Measurements from ENCODE around the gene SUOX.
"Not testable (repeated sequence)": the region's sequence is repeated elsewhere in the genome, so short reads cannot be mapped to it uniquely, and the experiment has no call there.

SUOX gene

DNA sequence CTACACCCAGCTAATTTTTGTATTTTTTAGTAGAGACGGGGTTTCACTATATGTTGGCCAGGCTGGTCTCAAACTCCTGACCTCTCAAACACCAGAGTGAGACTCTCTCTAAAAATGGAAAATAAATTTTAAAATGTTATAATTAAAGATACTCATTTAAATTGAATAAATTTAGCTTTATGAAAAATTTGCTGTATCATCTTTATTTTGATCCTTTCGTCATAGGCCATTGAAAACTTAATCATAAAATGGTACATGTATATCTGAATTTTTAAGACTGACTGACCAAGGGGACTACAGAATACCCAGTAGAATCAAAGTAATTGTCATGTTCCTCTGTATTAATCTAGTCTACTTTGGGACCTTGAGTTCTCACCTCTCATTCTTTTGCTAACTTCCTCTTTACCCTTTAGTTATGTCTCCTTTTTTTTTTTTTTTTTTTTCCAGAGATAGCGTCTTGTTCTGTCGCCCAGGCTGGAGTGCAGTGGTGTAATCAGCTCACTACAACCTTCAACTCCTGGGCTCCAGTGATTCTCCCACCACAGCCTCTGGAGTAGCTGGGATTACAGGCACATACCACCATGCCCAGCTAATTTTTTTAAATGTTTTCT lies 13.7 kb upstream of the SUOX start:
- no peak for DNase-seq (ENCODE audit: low read depth)

DNA sequence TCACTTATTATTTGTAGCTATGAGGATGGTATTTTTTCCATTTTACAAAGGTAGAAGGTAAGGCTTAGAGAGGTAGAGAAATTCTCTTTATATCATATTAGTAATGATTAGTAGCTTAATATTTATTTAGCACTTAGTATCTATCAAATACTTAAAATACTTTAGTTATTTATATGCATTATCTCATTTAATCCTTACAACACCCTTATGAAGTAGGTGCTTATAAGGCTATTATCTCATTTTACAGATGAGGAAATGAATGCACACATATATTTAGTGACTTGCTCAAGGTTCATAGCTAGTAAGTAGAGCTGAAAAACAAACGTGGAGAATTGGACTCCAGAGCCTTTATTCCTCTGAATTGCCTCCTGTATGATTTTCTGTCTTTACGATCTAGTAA lies 12.2 kb upstream of the SUOX start:
- no peak for DNase-seq (ENCODE audit: low read depth)

GRCh38 chr12:55985341-55985740 lies 11.7 kb upstream of the SUOX start:
- DNase-seq (ENCODE audit: low read depth): no peak

DNA sequence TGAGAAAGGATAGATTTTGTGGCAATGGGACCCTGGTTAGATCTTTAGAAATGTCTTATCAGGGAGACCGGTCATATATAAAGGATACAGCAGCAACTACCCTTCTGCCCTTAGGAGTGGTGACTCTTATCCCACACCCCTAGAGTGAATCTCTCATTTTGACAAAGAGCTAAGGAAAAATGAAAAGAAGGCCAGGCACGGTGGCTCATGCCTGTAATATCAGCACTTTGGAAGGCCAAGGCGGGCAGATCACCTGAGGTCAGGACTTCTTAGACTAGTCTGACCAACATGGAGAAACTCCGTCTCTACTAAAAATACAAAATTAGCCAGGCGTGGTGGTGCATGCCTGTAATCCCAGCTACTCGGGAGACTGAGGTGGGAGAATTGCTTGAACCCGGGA lies 11.1 kb upstream of the SUOX start:
- DNase-seq (ENCODE audit: low read depth): not testable (repeated sequence)

DNA sequence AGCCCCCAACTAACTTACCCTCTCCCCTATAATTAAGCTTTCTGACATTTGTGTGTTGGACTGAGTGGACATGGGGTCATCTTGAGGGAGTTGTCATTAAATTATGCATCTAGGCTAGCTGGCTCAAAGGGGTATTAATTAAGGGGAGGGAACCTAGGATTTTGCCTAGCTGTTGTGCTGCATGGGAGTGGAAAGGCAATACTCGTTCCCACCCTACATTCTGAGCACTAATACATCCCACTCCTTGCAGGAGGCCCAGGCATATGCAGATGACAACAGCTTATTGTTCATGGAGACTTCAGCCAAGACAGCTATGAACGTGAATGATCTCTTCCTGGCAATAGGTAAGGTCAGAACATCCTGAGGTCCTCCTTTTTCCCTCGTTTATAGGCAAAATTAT lies 6.0 kb upstream of the SUOX start:
- no peak for DNase-seq (ENCODE audit: low read depth)

DNA sequence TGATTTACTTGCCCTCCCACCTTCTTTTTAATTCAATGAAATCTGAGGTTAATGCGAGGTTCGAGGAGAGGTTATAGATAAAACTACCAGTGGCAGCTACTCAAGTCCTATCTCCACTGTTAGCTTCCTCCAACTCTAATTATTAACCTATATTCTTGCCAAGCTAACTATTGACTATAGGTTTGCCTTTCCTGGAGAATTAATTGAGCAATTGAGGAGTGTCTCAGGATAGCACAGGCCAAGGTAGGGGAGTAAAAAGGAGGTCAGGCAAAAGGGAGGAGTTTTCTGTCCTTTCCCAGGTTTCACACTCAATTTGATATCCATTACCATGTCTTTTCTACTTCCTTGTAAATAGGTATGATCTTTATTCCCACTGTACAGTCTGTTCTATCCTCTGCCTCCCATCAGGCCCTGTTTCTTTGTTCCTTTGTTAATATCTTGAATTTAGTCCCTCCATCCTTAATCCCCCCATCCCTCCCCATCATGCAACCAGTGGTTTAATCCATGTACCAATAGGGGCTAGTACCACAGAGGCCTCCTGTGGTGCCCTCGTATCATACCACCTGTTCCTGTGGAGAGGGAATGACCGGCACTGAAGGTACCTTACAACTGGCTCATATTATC lies 3.7 kb upstream of the SUOX start:
- DNase-seq (ENCODE audit: low read depth): no peak

DNA sequence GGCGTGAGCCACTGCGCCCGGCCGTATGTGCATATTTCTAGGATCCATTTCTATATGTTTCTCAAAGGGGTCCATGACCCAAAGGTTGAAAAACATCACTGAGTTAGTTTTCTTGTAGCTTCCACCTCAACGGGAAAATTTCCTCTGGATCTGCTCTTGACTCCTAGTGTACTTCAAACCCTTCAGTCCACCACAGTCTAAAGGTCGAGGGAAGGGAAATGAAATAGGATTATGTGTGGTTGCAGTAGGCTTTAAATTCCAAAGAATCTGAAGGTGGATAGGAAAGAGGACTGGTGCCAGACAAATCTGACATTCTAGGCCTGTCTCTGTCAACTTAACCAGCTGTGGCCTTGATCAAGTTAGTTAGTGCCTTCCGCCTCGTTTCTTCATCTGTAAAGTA lies 1.7 kb upstream of the SUOX start:
- no peak for DNase-seq (ENCODE audit: low read depth)

GRCh38 chr12:55996201-55996714 lies 818 bp upstream of the SUOX start:
- DNase-seq (ENCODE audit: low read depth): peak; percentile 39

GRCh38 chr12:55997535-55997859 lies 421 bp downstream of the SUOX start:
- DNase-seq (ENCODE audit: low read depth): no peak

- DNase-seq (ENCODE audit: low read depth): not testable (repeated sequence)
These were observed 2.4 kb downstream of the SUOX start for GRCh38 chr12:55999522-55999921.

DNA sequence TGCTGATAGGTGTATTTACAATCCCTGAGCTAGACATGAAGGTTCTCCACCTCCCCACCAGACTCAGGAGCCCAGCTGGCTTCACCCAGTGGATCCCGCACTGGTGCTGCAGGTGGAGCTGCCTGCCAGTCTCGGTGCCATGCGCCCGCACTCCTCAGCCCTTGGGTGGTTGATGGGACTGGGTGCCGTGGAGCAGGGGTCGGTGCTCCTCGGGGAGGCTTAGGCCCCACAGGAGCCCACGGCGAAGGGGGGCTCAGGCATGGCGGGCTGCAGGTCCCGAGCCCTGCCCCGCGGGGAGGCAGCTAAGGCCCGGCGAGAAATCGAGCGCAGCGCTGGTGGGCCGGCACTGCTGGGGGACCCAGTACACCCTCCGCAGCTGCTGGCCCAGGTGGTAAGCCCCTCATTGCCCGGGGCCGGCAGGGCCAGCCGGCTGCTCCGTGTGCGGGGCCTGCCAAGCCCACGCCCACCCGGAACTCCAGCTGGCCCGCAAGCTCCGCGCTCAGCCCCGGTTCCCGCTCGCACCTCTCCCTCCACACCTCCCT lies 3.0 kb downstream of the SUOX start:
- not testable (repeated sequence) for DNase-seq (ENCODE audit: low read depth)

DNA sequence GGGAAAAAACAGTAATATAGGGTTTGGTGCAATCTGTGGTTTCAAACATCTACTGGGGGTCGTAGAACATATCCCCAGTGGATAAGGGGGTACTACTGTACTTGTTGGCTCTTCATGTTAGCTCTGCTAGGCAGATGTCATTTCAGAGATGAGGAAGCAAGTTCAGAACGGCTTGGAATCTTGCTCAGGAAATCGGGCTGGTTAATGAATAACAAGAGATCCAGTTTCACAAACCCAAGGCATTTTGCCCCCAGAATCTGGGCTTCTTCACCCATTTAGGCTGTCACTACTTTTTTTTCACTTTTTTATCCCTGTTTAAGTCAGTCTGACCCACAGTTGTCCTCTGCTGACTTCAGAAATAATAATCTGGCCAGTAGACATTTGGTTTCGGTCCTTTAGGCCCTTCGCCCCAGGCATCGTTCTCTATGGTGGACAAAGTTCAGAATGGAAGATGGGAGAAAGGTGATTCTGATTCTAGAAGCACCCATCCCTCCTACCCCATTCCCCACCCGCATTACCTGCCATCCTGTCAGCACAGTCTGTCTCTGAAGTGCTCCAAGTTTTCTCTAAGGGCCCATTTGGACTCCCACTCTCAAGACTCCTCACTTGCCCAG lies 4.5 kb downstream of the SUOX start:
- DNase-seq (ENCODE audit: low read depth): no peak

DNA sequence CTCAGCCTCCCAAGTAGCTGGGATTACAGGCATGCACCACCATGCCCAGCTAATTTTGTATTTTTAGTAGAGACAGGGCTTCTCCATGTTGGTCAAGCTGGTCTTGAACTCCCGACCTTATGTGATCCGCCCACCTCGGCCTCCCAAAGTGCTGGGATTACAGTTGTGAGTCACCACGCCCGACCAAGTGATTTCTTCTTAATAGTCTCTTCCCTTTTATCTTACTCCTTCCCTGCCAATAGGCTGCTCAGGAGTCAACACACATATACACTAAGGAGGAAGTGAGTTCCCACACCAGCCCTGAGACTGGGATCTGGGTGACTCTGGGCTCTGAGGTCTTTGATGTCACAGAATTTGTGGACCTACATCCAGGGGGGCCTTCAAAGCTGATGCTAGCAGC lies 6.3 kb downstream of the SUOX start:
- not testable (repeated sequence) for DNase-seq (ENCODE audit: low read depth)

- no peak for DNase-seq (ENCODE audit: low read depth)
These were observed 7.1 kb downstream of the SUOX start for GRCh38 chr12:56004211-56004610.

GRCh38 chr12:56007564-56008559 lies 10.8 kb downstream of the SUOX start:
- peak; percentile 56 for DNase-seq (ENCODE audit: low read depth)

DNA sequence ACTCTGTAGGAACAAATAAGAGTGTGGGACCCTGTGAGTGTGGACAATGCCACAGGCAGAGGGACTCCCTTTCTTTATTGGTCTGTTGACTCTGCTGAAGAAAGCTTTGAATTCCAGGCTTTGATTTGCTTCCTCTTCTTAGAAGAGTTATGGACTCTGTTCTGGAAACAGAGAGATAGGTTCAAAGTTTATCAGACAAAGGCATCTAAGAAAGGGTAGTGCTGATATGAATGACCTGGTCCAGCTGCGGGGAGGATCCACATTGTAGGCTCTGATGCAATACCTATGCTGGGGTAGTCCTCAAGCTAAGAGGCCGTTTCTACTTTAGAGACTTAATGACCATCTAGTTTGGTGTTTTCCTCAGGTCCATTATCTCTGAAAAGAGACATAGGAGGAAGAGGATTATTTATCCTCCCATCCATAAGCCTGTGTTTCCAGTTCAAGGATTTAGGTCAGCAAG lies 13.1 kb downstream of the SUOX start:
- no peak for DNase-seq (ENCODE audit: low read depth)

DNA sequence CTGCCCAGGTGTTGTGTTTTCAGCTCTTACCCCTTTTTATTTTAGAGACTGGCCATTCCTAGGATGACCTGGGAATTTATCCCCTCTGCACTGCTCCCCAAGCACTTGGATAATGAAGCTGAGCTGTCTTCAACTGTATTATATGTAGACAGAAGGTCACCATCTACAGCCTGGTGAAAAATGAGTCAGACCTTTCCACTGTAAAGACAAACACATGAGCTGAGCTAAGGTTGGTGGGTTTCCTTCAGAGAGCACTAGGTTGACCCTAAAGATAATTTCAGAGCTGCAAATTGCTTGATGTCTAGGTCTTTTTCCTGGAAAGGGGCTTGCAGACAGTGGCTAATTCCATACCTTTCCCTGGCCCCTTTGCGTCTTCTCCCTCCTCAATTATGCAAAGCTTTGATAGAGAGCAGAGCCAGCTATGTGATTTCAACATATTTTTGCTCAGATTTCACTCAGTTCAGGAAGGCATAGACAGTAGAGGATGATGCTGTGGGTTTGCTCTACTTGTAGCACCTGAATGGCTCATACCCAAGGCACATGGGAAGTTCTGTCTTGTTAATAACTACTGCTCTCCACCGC lies 14.5 kb downstream of the SUOX start:
- DNase-seq (ENCODE audit: low read depth): no peak

DNA sequence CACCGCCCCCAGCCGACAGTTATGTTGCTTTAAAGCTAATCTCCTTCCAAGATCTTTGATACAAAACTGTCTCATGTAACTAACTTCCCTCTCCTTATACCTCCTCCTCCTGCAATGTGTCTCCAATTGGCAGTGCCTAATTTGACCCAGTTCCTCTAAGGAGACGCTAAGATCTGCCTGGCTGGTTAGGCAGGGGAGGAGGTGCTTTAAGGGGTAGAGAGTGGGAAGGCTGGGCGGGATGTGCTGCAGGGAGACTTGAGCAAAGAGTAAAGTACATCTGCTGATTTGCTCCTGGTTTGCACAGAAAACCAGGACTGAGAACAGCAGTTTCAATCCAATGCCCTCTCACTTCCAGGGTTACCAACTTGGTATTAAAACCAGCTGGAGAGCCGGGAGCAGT lies 16.4 kb downstream of the SUOX start:
- no peak for DNase-seq (ENCODE audit: low read depth)

DNA sequence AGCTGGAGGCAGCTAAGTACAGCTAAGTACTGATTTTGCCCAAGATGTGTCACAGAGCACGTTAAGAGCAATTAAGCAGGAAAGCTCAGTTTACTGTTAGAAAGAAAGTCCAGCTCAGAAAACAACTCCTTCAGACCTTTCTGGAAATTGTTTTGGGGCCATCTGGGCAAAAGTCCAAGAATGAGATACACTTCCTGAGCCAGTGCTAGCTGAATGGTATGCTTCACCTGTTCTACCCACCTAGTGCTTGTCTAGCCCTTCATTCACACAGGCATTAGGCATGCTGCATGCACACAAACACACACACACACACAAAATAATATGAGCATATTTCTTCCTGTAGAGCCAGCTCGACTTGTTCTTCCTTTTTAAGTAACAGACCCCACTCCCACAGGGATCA lies 17.1 kb downstream of the SUOX start:
- no peak for DNase-seq (ENCODE audit: low read depth)

DNA sequence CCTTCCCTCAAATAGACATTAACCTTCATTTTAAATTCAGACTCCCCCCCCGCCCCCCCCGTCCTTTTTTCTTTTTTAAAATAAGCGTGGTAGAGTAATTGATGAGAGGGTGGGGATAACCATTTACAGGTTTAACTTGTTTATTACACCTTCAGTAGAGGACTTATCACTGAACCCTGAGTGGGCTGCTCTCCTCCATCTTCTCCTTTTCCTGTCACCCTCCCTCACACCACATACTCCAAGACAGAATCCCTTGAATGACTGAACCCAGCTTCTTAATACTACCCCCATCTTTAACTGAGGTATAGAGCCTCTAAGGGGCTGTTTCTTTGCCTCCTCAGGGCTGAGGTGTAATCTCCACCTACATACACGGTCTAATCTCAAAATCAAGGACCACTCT lies 20.1 kb downstream of the SUOX start:
- no peak for DNase-seq (ENCODE audit: low read depth)

DNA sequence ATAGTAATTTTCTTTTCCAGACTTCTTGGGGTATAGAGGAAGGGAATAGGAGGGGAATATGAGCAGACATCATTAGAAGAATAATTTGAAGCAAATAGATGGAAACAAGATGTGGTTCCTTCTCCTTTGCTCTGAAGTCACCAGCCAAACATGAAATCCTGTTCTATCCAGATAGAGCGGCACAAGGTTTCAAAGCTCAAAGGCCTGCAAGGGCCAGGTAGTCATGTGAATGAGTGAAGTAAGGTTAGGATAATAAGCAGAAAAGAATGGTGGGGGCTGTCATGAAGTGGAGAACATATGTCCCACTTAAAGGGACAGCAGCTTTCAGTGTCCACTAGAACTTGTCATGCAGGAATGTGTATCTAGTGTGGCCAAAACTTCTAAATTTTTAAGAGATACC lies 21.3 kb downstream of the SUOX start:
- no peak for DNase-seq (ENCODE audit: low read depth)

Data from activated T-helper 1 cell treated with Interleukin-2 at 50 U/mL for 16 hours (primary cell).